Stromal cell of bone marrow (primary cell): ENCODE results near the gene AVPR1A.
"Not testable (repeated sequence)": the region's sequence is repeated elsewhere in the genome, so short reads cannot be mapped to it uniquely, and the experiment has no call there.

Experiments used
- DNase-seq: peaks from one replicate; pipeline ENCODE4 v3.0.0-alpha.2; 2012; ENCODE audit warnings: low read depth

AVPR1A gene

GRCh38 chr12:63150713-63151622 is at the start of gene AVPR1A:
AVPR1A (minus strand) TSS chr12:63151201; CDS start chr12:63150836, 365 bp downstream.
- no peak for DNase-seq

- no peak for DNase-seq
These were observed 45.2 kb upstream of the AVPR1A start for GRCh38 chr12:63196168-63196567.

GRCh38 chr12:63179224-63179623 is 28.2 kb upstream of the AVPR1A start:
- DNase-seq: no peak

GRCh38 chr12:63170321-63170720 is 19.3 kb upstream of the AVPR1A start:
- DNase-seq: no peak

GRCh38 chr12:63167741-63168140 is 16.7 kb upstream of the AVPR1A start:
- not testable (repeated sequence) for DNase-seq

- DNase-seq: no peak
These were observed 13.9 kb upstream of the AVPR1A start for GRCh38 chr12:63164911-63165310.

GRCh38 chr12:63163541-63163940 is 12.5 kb upstream of the AVPR1A start:
- DNase-seq: no peak

GRCh38 chr12:63155375-63155774 is 4.4 kb upstream of the AVPR1A start:
- no peak for DNase-seq

- DNase-seq: no peak
These were observed 3.6 kb upstream of the AVPR1A start for GRCh38 chr12:63154560-63154959.

- DNase-seq: no peak
These were observed 1.3 kb upstream of the AVPR1A start for GRCh38 chr12:63152321-63152700.

- DNase-seq: peak; percentile 17
These were observed 771 bp upstream of the AVPR1A start for GRCh38 chr12:63151623-63152320.

- DNase-seq: no peak
These were observed 890 bp downstream of the AVPR1A start for GRCh38 chr12:63149909-63150712.

GRCh38 chr12:63144556-63144955 is 6.4 kb downstream of the AVPR1A start:
- DNase-seq: no peak

GRCh38 chr12:63138488-63138887 is 12.5 kb downstream of the AVPR1A start:
- no peak for DNase-seq

- DNase-seq: no peak
These were observed 17.0 kb downstream of the AVPR1A start for GRCh38 chr12:63133981-63134380.

- DNase-seq: no peak
These were observed 18.8 kb downstream of the AVPR1A start for GRCh38 chr12:63132201-63132600.

GRCh38 chr12:63129927-63130326 is 21.1 kb downstream of the AVPR1A start:
- no peak for DNase-seq

GRCh38 chr12:63124778-63125177 is 26.2 kb downstream of the AVPR1A start:
- DNase-seq: peak; percentile 36

- no peak for DNase-seq
These were observed 47.4 kb downstream of the AVPR1A start for GRCh38 chr12:63103494-63104131.

- DNase-seq: no peak
These were observed 49.1 kb downstream of the AVPR1A start for GRCh38 chr12:63101920-63102319.

- no peak for DNase-seq
These were observed 52.1 kb downstream of the AVPR1A start for GRCh38 chr12:63098851-63099250.
